Endothelial cell of umbilical vein (primary cell): ENCODE measurements around the gene ESAM.

Source experiments
- POLR2A ChIP-seq: IDR thresholded peaks from 2 replicates; pipeline ENCODE4 v1.6.1; 2012; ENCODE audit warnings: low read depth, mild to moderate bottlenecking, control low read depth, low read length
- TF ChIP-seq, protein P1 (sequence below), 2 donors: IDR thresholded peaks; 1 replicate in 1 of 2; 2 replicates in 1 of 2; pipeline ENCODE4 v1.5.1; 2011; ENCODE audit warnings: low read length in 2 of 2, mild to moderate bottlenecking in 2 of 2, moderate library complexity in 2 of 2, control low read depth in 1 of 2, inconsistent platforms in 1 of 2, low read depth in 1 of 2; ENCODE audit not compliant: insufficient read depth in 1 of 2; ENCODE audit errors: extremely low read depth in 1 of 2

DNA sequence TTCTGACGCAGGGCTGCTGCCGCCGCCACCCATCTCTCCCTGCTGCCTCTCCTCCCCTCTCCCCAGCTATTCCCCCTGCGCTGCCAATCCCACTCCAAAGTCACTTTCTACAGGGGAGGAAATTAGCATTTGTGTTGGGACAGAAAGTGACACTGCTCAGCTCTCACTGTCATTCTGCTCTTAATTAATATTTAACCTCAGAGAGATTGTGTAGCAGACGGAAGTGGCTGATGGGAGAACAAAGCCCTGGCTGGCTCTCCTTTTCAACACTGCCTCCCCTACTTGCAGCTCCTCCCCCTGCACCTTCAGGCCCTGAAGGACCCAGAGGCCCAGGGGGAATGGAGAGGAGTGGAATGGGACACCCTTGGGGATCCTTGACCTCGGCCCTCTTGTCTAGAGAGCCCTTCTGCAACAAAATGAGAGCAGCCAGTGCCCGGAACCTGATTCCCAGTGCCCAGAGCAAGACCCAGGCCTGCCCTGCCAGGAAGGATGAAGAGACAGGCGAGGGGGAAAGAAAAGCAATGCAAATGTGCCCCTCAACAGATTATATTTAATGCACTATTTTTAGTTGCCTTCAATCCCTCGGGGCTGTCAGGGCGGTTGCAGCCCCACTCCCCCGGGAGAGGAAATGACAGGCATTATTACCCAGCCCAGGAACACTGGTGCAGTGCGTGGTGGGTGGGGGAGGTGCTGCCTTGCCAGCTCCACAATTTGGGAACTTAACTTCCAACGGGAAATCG, 36.9 kb downstream of the ESAM start:
- TF ChIP-seq, protein P1, sequence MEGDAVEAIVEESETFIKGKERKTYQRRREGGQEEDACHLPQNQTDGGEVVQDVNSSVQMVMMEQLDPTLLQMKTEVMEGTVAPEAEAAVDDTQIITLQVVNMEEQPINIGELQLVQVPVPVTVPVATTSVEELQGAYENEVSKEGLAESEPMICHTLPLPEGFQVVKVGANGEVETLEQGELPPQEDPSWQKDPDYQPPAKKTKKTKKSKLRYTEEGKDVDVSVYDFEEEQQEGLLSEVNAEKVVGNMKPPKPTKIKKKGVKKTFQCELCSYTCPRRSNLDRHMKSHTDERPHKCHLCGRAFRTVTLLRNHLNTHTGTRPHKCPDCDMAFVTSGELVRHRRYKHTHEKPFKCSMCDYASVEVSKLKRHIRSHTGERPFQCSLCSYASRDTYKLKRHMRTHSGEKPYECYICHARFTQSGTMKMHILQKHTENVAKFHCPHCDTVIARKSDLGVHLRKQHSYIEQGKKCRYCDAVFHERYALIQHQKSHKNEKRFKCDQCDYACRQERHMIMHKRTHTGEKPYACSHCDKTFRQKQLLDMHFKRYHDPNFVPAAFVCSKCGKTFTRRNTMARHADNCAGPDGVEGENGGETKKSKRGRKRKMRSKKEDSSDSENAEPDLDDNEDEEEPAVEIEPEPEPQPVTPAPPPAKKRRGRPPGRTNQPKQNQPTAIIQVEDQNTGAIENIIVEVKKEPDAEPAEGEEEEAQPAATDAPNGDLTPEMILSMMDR (IDR thresholded peaks at IDR 0.05; ENCODE audit: extremely low read depth in 1 of 2, insufficient read depth in 1 of 2, low read depth in 1 of 2, low read length in 2 of 2), result no peak
- TF ChIP-seq POLR2A, result no peak
